ENCODE data around the gene CDH4. TPM values are rescaled to one million over a fixed set of nuclear protein-coding genes. Genes with fewer than 3 reads are reported as not detected.
"Not testable (repeated sequence)": the region's sequence is repeated elsewhere in the genome, so short reads cannot be mapped to it uniquely, and the experiment has no call there.

The CDH4 gene
- polyA plus RNA-seq, 4 donors: 6.1 to 8.9 (median 6.8) TPM

GRCh38 chr20:61450549-61450948 lies 198.5 kb downstream of the CDH4 start:
- DNase-seq (ENCODE audit: low read depth in 4 of 4, low spot score in 3 of 4): no peak

DNA sequence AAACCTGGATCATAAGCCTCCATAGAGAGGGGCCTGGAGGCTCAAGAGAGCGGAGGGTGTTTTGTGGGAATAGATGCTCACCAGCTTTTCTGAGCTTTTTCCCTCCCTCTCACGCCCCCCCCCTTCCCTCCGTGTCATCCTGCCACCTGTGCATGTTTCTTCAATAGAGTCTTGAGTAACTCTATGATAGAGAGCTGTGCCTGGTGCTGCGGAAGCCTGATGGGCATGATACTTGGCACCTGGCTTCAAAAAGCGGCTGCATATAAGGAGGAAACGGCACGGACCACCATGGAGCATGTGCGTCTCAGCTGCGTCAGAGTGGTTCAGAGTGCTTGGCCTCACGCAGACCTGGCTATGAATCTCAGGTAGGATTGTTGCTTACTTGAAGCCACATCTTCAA lies 198.9 kb downstream of the CDH4 start:
- no peak for DNase-seq (ENCODE audit: low read depth in 4 of 4, low spot score in 3 of 4)

- no peak for DNase-seq (ENCODE audit: low read depth in 4 of 4, low spot score in 3 of 4)
These were observed 199.9 kb downstream of the CDH4 start for GRCh38 chr20:61451953-61452352.

DNA sequence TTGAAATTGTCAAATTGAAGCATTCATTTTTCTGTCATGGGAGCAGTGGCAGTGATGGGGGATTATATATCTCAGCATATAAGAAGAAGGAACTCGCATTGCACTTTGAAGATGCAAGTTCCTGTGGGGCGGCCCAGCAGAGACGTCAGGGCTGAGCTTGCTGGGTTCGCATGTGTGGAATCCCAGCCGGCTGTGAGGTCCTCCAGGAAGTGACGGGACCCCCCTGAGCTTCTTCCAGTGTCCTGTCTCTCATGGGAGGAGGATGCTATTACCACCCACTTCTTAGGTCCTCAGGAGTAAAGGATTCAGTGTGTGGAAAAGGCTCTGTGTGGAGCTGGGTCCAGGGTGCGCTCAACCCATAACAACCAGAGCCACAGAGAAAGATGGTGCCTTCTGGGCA lies 201.2 kb downstream of the CDH4 start:
- DNase-seq (ENCODE audit: low read depth in 4 of 4, low spot score in 3 of 4): no peak

DNA sequence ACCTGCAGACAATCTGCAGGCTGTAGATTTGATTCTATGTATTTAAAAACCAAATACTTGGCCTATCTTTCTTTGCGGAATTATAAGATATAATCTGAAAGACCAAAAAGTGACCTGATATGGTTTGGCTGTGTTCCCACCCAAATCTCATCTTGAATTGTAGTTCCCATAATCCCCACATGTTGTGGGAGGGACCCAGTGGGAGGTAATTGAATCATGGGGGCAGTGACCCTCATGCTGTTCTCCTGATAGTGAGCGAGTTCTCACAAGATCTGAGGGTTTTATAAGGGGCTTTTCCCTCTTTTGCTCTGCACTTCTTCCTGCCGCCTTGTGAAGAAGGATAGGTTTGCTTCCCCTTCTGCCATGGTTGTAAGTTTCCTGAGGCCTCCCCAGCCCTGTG lies 201.6 kb downstream of the CDH4 start:
- not testable (repeated sequence) for DNase-seq (ENCODE audit: low read depth in 4 of 4, low spot score in 3 of 4)

GRCh38 chr20:61454053-61454452 lies 202.0 kb downstream of the CDH4 start:
- no peak for DNase-seq (ENCODE audit: low read depth in 4 of 4, low spot score in 3 of 4)

- DNase-seq (ENCODE audit: low read depth in 4 of 4, low spot score in 3 of 4): no peak
These were observed 203.6 kb downstream of the CDH4 start for GRCh38 chr20:61455508-61456215.

GRCh38 chr20:61457725-61458124 lies 205.7 kb downstream of the CDH4 start:
- DNase-seq (ENCODE audit: low read depth in 4 of 4, low spot score in 3 of 4): no peak

DNA sequence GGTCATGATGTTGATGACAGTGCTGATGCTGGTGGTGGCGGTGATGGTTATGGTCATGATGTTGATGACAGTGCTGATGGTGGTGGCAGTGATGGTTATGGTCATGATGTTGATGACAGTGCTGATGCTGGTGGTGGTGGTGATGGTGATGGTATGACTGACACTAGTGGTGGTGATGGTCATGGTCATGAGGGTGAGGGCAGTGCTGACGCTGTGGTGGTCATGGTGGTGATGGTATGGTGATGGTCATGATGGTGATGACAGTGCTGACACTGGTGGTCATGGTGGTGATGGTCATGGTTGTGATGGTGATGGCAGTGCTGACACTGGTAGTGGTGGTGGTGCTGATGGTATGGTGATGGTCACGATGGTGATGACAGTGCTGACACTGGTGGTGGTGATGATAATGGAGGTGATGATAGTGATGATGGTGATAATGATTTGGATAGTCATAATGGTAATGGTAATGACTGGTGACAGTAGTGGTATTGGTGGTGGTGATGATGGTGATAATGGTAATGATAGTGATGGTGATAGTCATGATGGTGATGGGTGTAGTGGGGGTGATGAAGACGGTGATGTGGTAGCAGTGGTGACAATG lies 206.2 kb downstream of the CDH4 start:
- no peak for DNase-seq (ENCODE audit: low read depth in 4 of 4, low spot score in 3 of 4)

DNA sequence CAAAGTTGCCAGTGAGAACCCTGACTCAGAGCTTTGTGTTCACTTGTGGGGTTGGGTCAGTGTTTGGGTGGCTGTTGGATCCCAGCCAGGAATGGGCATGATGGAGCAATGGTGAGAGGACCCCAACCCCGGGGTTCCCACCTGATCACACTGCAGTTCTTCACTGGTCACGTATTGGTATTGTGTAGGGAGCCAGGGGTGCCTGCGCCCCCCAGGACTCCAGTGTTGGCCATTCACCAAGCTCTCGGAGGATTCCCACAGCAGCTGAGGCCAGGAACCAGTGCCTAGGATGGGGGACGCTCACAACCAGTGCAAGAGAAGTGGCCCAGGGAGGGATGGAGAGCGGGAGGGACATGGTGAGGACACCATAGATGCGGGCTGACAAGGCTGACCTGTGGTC lies 207.2 kb downstream of the CDH4 start:
- DNase-seq (ENCODE audit: low read depth in 4 of 4, low spot score in 3 of 4): no peak

GRCh38 chr20:61459705-61460104 lies 207.6 kb downstream of the CDH4 start:
- no peak for DNase-seq (ENCODE audit: low read depth in 4 of 4, low spot score in 3 of 4)

GRCh38 chr20:61460261-61461052 lies 208.4 kb downstream of the CDH4 start:
- no peak for DNase-seq (ENCODE audit: low read depth in 4 of 4, low spot score in 3 of 4)

GRCh38 chr20:61461461-61461860 lies 209.4 kb downstream of the CDH4 start:
- DNase-seq (ENCODE audit: low read depth in 4 of 4, low spot score in 3 of 4): peak; percentile 18 to 49 (median 36)

DNA sequence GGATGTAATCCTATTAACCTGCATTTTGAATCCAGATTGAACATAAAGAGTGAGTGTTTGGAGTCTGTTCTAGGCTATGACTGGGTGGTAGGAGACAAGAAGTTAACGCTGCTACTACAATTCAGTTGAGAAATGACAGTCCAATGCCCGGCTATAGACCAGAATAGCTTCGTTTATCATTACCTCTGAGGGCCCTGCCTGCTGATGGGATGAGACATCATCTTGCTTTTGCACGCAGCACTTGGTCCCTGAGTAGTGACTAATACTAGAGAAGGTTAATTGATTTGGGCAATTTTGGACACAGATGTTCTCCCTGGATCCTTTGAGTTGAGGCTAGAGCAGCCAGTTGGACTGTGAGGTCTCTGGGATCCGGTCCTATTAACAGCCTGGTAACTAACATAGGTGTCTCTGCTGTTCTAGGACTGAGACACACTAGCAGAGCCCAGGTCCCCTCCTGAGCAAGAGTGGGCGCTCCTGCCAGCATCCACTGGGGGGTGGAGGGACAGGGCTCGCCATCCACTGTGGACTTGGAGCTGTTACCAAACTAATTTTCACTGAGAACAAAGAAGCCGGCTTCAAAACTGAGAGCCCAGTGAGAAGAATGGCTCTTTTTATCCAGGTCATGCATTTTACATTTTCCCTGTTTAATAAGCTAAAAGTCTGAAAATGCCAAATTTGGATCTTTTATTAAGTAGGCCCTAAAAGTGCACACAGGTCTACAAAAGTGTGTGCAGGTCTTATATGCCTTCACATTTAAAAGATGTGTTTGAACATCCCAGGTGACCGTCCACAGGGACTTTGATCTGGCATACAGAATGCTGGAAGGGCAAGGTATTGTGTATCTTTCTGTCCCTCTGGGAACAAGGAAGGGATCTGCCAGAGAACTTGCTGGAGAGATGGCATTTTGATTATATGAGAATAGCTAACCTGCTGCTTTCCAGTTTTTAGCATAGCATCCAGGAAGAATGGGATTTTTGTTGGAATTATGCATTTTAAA lies 212.5 kb downstream of the CDH4 start:
- DNase-seq (ENCODE audit: low read depth in 4 of 4, low spot score in 3 of 4): no peak

- DNase-seq (ENCODE audit: low read depth in 4 of 4, low spot score in 3 of 4): no peak
These were observed 223.7 kb downstream of the CDH4 start for GRCh38 chr20:61475729-61476128.

GRCh38 chr20:61476956-61477355 lies 224.9 kb downstream of the CDH4 start:
- DNase-seq (ENCODE audit: low read depth in 4 of 4, low spot score in 3 of 4): no peak

DNA sequence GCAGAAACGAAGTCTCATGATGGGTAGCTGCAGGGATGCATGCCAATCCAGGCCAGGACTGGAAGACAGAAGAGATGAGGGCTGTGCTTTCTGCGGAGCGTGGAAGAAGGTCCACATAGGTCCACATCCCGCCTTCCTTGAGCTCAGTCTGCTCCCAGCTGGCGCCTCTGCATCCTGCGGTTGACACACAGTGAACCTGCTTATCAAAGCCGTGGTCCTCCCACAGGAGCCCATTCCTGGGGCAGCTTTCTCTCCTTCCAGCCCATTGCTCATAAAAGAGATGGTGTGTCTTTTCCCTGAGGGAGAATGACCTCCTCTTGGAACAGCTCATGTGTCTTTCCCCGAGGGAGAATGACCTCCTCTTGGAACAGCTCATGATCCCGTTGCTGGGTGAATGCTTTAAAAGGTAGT lies 225.4 kb downstream of the CDH4 start:
- peak in 2 of 4 donors; percentile 8 to 25 for DNase-seq (ENCODE audit: low read depth in 4 of 4, low spot score in 3 of 4)

GRCh38 chr20:61478094-61478493 lies 226.0 kb downstream of the CDH4 start:
- no peak for DNase-seq (ENCODE audit: low read depth in 4 of 4, low spot score in 3 of 4)

GRCh38 chr20:61478611-61479305 lies 226.7 kb downstream of the CDH4 start:
- DNase-seq (ENCODE audit: low read depth in 4 of 4, low spot score in 3 of 4): no peak

DNA sequence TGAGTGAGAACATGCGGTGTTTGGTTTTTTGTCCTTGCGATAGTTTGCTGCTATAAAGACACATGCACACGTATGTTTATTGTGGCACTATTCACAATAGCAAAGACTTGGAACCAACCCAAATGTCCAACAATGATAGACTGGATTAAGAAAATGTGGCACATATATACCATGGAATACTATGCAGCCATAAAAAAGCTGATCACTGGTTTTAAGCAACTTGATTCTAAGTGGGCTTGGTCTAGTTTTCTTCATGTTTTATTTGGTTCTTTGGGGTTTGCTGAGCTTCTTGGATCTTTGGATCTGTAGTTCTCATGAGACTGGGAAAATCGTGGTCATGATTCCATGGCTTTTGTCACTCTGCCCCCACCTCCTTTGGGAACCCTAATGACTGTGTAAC lies 227.4 kb downstream of the CDH4 start:
- DNase-seq (ENCODE audit: low read depth in 4 of 4, low spot score in 3 of 4): not testable (repeated sequence)
